DND-41 (cell line): ENCODE data around the gene BRAP.

Experiments used
- ATAC-seq: fragments of 200-7000 bp; cut with Tn5 transposase; 3 replicates; pipeline ENCODE4 v1.9.1; 2021; ENCODE audit warnings: low read depth; ENCODE audit not compliant: insufficient read depth
- DNase-seq: peaks from one replicate; pipeline ENCODE4 v3.0.0-alpha.2; 2020
- H2AFZ ChIP-seq: 2 replicates; pipeline ENCODE4 v1.6.0; 2012; ENCODE audit warnings: low read depth, low read length
- H3K27ac ChIP-seq: 2 replicates; pipeline ENCODE4 v1.5.1; 2012; ENCODE audit warnings: low read length, inconsistent platforms
- H3K27me3 ChIP-seq: fragments of 200-600 bp; sonication (generic); 2 replicates; pipeline ENCODE4 v1.6.0; 2012; ENCODE audit warnings: low read length, mild to moderate bottlenecking, inconsistent platforms; ENCODE audit not compliant: insufficient read depth, poor library complexity
- H3K36me3 ChIP-seq: 2 replicates; pipeline ENCODE4 v1.5.1; 2012; ENCODE audit warnings: low read length, inconsistent platforms; ENCODE audit not compliant: insufficient read depth
- H3K4me1 ChIP-seq: 2 replicates; pipeline ENCODE4 v1.5.1; 2012; ENCODE audit warnings: mild to moderate bottlenecking, low read length; ENCODE audit not compliant: insufficient read depth
- H3K4me2 ChIP-seq: 2 replicates; pipeline ENCODE4 v1.6.0; 2012; ENCODE audit warnings: mild to moderate bottlenecking, moderate library complexity, low read length, inconsistent platforms; ENCODE audit not compliant: insufficient read depth
- H3K4me3 ChIP-seq, 2 experiments: fragments of 200-600 bp in 1 of 2; shearing (Covaris generic) in 1 of 2; 2 replicates each; pipeline ENCODE4 v1.5.1; 2012 to 2016; ENCODE audit warnings: inconsistent platforms in 2 of 2, low read length in 2 of 2, mild to moderate bottlenecking in 2 of 2, low read depth in 1 of 2, moderate library complexity in 1 of 2
- H3K79me2 ChIP-seq: 2 replicates; pipeline ENCODE4 v1.6.0; 2012; ENCODE audit warnings: low read length, inconsistent platforms; ENCODE audit not compliant: insufficient read depth
- H3K9ac ChIP-seq: 2 replicates; pipeline ENCODE4 v1.6.0; 2012; ENCODE audit warnings: low read depth, mild to moderate bottlenecking, inconsistent platforms, low read length, moderate library complexity
- H3K9me3 ChIP-seq: 2 replicates; pipeline ENCODE4 v1.5.1; 2012; ENCODE audit warnings: low read length, moderate library complexity, mild to moderate bottlenecking, inconsistent platforms; ENCODE audit not compliant: insufficient read depth, severe bottlenecking
- H4K20me1 ChIP-seq: 2 replicates; pipeline ENCODE4 v1.6.0; 2012; ENCODE audit warnings: low read length; ENCODE audit not compliant: insufficient read depth
- EZH2 ChIP-seq: IDR thresholded peaks from 3 replicates; pipeline ENCODE4 v1.6.1; 2012; ENCODE audit warnings: borderline replicate concordance, low read depth, mild to moderate bottlenecking, moderate library complexity, low read length, inconsistent platforms; ENCODE audit not compliant: severe bottlenecking
- TF ChIP-seq, protein P1 (sequence below): IDR thresholded peaks from 2 replicates; pipeline ENCODE4 v1.5.1; 2012; ENCODE audit warnings: borderline replicate concordance, low read length, moderate library complexity, mild to moderate bottlenecking; ENCODE audit not compliant: poor library complexity, severe bottlenecking; ENCODE audit errors: extremely low read depth

BRAP gene

DNA sequence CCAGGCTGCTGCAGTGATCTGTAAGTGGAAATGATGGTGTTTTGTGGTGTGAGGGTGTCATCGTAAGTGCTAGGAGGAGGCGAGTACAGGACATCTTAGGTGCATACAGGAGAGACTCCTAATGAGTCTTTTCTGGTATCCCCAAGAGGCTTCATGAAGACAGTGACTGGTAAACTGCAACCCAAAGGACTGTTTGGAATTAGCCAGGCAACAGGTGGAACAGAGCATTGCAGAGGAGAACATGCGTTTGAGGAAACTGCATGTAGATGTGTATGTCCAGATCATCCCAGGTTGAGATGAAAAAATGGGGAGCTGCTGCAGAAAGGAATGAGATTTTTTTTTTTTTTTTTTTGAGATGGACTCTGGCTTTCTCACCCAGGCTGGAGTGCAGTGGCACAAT lies 5.5 kb upstream of the BRAP start:
- Histone ChIP-seq H3K27ac (no peak overlapping the region), H3K79me2 (peaks cover 16% of the 10 kb centered on the region), H3K27me3 (no peaks in the 10 kb centered on the region), H4K20me1 (no peaks in the 10 kb centered on the region), H3K4me3 (no peak overlapping the region), H3K9me3 (no peaks in the 10 kb centered on the region), H3K9ac (no peak overlapping the region), H3K36me3 (peaks cover 31% of the 10 kb centered on the region), H3K4me1 (peaks cover 12% of the 10 kb centered on the region), H2AFZ (no peak overlapping the region), H3K4me2 (no peak overlapping the region)
- DNase-seq (no peak), ATAC-seq (no peak)
- TF ChIP-seq, protein P1, sequence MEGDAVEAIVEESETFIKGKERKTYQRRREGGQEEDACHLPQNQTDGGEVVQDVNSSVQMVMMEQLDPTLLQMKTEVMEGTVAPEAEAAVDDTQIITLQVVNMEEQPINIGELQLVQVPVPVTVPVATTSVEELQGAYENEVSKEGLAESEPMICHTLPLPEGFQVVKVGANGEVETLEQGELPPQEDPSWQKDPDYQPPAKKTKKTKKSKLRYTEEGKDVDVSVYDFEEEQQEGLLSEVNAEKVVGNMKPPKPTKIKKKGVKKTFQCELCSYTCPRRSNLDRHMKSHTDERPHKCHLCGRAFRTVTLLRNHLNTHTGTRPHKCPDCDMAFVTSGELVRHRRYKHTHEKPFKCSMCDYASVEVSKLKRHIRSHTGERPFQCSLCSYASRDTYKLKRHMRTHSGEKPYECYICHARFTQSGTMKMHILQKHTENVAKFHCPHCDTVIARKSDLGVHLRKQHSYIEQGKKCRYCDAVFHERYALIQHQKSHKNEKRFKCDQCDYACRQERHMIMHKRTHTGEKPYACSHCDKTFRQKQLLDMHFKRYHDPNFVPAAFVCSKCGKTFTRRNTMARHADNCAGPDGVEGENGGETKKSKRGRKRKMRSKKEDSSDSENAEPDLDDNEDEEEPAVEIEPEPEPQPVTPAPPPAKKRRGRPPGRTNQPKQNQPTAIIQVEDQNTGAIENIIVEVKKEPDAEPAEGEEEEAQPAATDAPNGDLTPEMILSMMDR, result no peak
- TF ChIP-seq EZH2, result no peak

DNA sequence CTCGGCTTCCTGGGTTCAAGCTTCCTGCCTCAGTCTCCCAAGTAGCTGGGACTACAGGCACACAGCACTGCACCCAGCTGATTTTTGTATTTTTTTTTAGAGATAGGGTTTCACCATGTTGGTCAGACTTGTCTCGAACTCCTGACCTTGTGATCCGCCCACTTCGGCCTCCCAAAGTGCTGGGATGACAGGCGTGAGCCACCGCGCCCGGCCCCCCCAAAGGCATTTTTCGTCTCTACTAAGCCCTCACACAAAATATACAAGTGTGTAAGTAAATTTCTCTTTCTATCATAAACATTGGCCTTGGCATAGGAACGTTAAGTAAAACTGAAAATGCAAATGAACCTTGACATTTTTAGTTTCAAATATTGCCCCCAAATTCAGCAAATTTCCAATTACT lies 2.2 kb upstream of the BRAP start:
- Histone ChIP-seq H3K4me3 (no peak overlapping the region), H4K20me1 (peaks cover 14% of the 10 kb centered on the region; the same call in 1 of the 2 replicates), H3K4me1 (peaks cover 32% of the 10 kb centered on the region), H3K9me3 (no peaks in the 10 kb centered on the region), H3K79me2 (peaks cover 49% of the 10 kb centered on the region), H3K27ac (no peak overlapping the region), H3K4me2 (no peak overlapping the region), H3K9ac (no peak overlapping the region), H3K27me3 (no peaks in the 10 kb centered on the region), H2AFZ (no peak overlapping the region), H3K36me3 (peaks cover 8% of the 10 kb centered on the region; the same call in 1 of the 2 replicates)
- TF ChIP-seq EZH2, result no peak
- TF ChIP-seq, protein P1, result no peak
- ATAC-seq (no peak), DNase-seq (no peak)

DNA sequence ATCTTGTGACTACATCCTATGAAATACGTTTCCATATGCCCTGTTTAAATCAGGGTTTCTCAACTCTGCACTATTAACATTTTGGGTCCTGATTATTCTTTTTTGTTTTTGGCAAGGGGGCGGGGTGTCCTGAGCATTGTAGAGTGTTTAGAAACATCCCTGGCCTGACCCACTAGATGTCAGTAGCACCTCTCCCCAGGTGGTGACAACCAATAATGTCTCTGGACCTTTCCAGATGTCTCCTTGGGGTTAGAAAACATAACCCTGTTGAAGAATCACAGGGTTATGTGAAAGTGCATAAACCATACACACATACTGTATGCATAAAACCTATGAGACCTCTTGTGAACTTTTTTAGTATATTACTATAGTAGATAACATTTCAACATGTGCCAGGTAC lies 1.5 kb upstream of the BRAP start:
- Histone ChIP-seq H3K27ac (no peak overlapping the region; the same call in 1 of the 2 replicates), H3K9me3 (no peaks in the 10 kb centered on the region), H4K20me1 (peaks cover 14% of the 10 kb centered on the region; the same call in 1 of the 2 replicates), H3K36me3 (peaks cover 11% of the 10 kb centered on the region), H3K4me2 (peak overlapping the region; percentile 74), H2AFZ (no peak overlapping the region), H3K27me3 (no peaks in the 10 kb centered on the region), H3K79me2 (peaks cover 55% of the 10 kb centered on the region), H3K4me3 (peak overlapping the region in 1 of 2 experiments; percentile 66; a peak in 2 of 4 replicates), H3K9ac (peak overlapping the region; percentile 67; the same call in 1 of the 2 replicates), H3K4me1 (peaks cover 32% of the 10 kb centered on the region)
- DNase-seq, result no peak
- no peak for TF ChIP-seq EZH2
- TF ChIP-seq, protein P1, result peak; percentile 25
- no peak for ATAC-seq

DNA sequence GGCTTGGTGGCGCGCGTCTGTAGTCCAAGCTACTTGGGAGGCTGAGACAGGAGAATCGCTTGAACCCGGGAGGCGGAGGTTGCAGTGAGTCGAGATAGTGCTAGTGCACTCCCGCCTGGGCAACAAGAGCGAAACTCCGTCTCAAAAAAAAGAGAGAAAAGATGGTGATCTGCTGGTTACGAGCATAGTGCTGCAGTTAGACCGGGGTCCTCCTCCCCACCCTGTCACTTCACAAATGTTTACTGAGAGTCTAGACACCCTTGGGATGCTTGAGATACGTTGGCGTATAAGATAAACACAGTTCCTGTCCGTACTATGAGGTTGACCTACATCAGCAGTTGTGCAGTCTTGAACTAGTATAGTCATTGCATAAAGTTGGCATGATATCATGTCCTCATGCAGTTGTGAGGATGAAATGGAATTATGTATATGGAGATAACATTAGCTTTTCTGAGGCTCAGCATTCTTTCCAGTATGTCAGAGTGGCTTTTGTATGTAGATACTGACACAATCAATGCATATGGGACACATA lies 884 bp upstream of the BRAP start:
- no peak for DNase-seq
- Histone ChIP-seq H3K36me3 (peaks cover 17% of the 10 kb centered on the region), H3K9ac (peak overlapping the region; percentile 67), H3K27ac (peak overlapping the region; percentile 78), H3K79me2 (peaks cover 59% of the 10 kb centered on the region), H3K27me3 (no peaks in the 10 kb centered on the region), H4K20me1 (peaks cover 14% of the 10 kb centered on the region; the same call in 1 of the 2 replicates), H3K9me3 (no peaks in the 10 kb centered on the region), H3K4me2 (peak overlapping the region; percentile 74), H2AFZ (peak overlapping the region; percentile 81; the same call in 1 of the 2 replicates), H3K4me3 (peak overlapping the region; percentile 38 to 66; a peak in 3 of 4 replicates), H3K4me1 (peaks cover 32% of the 10 kb centered on the region)
- TF ChIP-seq EZH2, result no peak
- TF ChIP-seq, protein P1, result no peak
- ATAC-seq, result no peak
